ENCODE measurements around the gene CYTL1.
"Not testable (repeated sequence)": the region's sequence is repeated elsewhere in the genome, so short reads cannot be mapped to it uniquely, and the experiment has no call there.

CYTL1 gene

GRCh38 chr4:4996935-4997334, 22.3 kb downstream of the CYTL1 start:
- DNase-seq (ENCODE audit: low spot score), result not testable (repeated sequence)

- DNase-seq (ENCODE audit: low spot score), result no peak
These were observed 23.4 kb downstream of the CYTL1 start for GRCh38 chr4:4995908-4996265.

GRCh38 chr4:4995103-4995907, 24.0 kb downstream of the CYTL1 start:
- DNase-seq (ENCODE audit: low spot score), result peak; percentile 81

GRCh38 chr4:4994312-4995097, 24.8 kb downstream of the CYTL1 start:
- no peak for DNase-seq (ENCODE audit: low spot score)

GRCh38 chr4:4992833-4993232, 26.4 kb downstream of the CYTL1 start:
- no peak for DNase-seq (ENCODE audit: low spot score)

GRCh38 chr4:4991541-4992099, 27.6 kb downstream of the CYTL1 start:
- DNase-seq (ENCODE audit: low spot score), result no peak

GRCh38 chr4:4990857-4991540, 28.3 kb downstream of the CYTL1 start:
- DNase-seq (ENCODE audit: low spot score), result peak; percentile 91

GRCh38 chr4:4990329-4990728, 28.9 kb downstream of the CYTL1 start:
- no peak for DNase-seq (ENCODE audit: low spot score)

GRCh38 chr4:4989083-4989622, 30.1 kb downstream of the CYTL1 start:
- no peak for DNase-seq (ENCODE audit: low spot score)

- no peak for DNase-seq (ENCODE audit: low spot score)
These were observed 31.6 kb downstream of the CYTL1 start for GRCh38 chr4:4987656-4988055.

- DNase-seq (ENCODE audit: low spot score), result no peak
These were observed 32.4 kb downstream of the CYTL1 start for GRCh38 chr4:4986841-4987240.

- no peak for DNase-seq (ENCODE audit: low spot score)
These were observed 33.4 kb downstream of the CYTL1 start for GRCh38 chr4:4985844-4986243.

- no peak for DNase-seq (ENCODE audit: low spot score)
These were observed 34.2 kb downstream of the CYTL1 start for GRCh38 chr4:4985036-4985435.

GRCh38 chr4:4984186-4984585, 35.1 kb downstream of the CYTL1 start:
- DNase-seq (ENCODE audit: low spot score), result no peak

- DNase-seq (ENCODE audit: low spot score), result no peak
These were observed 37.4 kb downstream of the CYTL1 start for GRCh38 chr4:4981827-4982226.

- no peak for DNase-seq (ENCODE audit: low spot score)
These were observed 37.8 kb downstream of the CYTL1 start for GRCh38 chr4:4981427-4981826.

- DNase-seq (ENCODE audit: low spot score), result no peak
These were observed 38.5 kb downstream of the CYTL1 start for GRCh38 chr4:4980621-4981230.

GRCh38 chr4:4979971-4980370, 39.3 kb downstream of the CYTL1 start:
- no peak for DNase-seq (ENCODE audit: low spot score)

- DNase-seq (ENCODE audit: low spot score), result no peak
These were observed 44.5 kb downstream of the CYTL1 start for GRCh38 chr4:4974727-4975126.

- DNase-seq (ENCODE audit: low spot score), result no peak
These were observed 47.5 kb downstream of the CYTL1 start for GRCh38 chr4:4971796-4972195.

GRCh38 chr4:4969298-4969697, 50.0 kb downstream of the CYTL1 start:
- DNase-seq (ENCODE audit: low spot score), result no peak

Measured in hepatic stellate cell (primary cell).